ENCODE measurements around the gene RBM12.

DNA sequence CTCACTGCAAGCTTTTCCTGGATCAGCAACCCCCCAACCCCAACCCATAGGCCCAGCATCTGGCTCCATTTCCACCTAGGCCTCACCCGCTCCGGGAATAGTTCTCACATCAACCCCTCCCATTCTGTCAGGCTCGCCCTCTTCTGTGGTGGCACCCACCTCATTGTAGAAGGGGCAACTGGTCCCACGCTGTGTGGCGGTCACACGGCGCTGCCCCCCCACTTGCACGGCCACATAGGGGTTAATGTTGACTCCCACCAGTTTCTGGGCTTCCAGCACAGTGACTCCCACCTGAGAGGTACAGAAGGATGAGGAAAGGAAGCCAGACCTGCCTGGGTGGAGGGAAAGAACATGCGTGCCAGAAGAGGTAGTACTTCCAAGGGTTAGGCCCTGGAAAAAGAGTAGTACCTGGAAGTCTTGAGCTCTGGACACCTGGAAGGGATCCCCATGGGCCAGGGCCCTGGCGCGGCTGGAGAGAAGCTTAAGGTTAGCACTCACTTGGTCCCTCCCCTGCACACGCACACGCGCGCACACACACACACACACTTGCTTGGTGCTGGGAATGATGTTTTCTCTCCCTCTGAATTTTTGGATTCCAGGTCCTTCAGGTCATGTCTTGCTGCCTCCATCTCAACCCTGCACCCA, 61.7 kb downstream of the RBM12 start:
- TF ChIP-seq RAD21 (IDR thresholded peaks at IDR 0.05; ENCODE audit: low read depth): no peak
- TF ChIP-seq FOXM1 (IDR thresholded peaks at IDR 0.05; ENCODE audit: borderline replicate concordance, low read depth): no peak
- TF ChIP-seq TCF12 (IDR thresholded peaks at IDR 0.05; ENCODE audit: low read depth): no peak
- TF ChIP-seq, protein P1, sequence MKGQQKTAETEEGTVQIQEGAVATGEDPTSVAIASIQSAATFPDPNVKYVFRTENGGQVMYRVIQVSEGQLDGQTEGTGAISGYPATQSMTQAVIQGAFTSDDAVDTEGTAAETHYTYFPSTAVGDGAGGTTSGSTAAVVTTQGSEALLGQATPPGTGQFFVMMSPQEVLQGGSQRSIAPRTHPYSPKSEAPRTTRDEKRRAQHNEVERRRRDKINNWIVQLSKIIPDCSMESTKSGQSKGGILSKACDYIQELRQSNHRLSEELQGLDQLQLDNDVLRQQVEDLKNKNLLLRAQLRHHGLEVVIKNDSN (IDR thresholded peaks at IDR 0.05): no peak

All from Ishikawa (cell line).